Suprapubic skin (tissue), 4 donors: Measurements from ENCODE around the gene IQCE. TPM values are rescaled to one million over a fixed set of nuclear protein-coding genes. Genes with fewer than 3 reads are reported as not detected.

Source experiments
- DNase-seq, 2 donors: peaks; one replicate each; pipeline ENCODE4 v3.0.0-alpha.2; 2019; ENCODE audit warnings: low spot score in 2 of 2
- H3K27ac ChIP-seq: fragments of 200-600 bp; sonication (generic); one replicate; pipeline ENCODE4 v1.5.1; 2019
- H3K27me3 ChIP-seq: fragments of 200-600 bp; sonication (generic); one replicate; pipeline ENCODE4 v1.5.1; 2019
- H3K36me3 ChIP-seq: fragments of 200-600 bp; sonication (generic); one replicate; pipeline ENCODE4 v1.5.1; 2019
- H3K4me1 ChIP-seq: fragments of 200-600 bp; sonication (generic); one replicate; pipeline ENCODE4 v1.5.1; 2019
- H3K4me3 ChIP-seq: fragments of 200-600 bp; sonication (generic); one replicate; pipeline ENCODE4 v1.5.1; 2019; ENCODE audit warnings: mild to moderate bottlenecking
- H3K9me3 ChIP-seq: fragments of 200-600 bp; sonication (generic); one replicate; pipeline ENCODE4 v1.5.1; 2019
- EP300 ChIP-seq: sonication (generic); formaldehyde crosslinking; IDR thresholded peaks from one replicate; pipeline ENCODE4 v1.6.1; 2017; ENCODE audit warnings: antibody characterized with exemption
- POLR2A ChIP-seq, 2 donors: fragments of 450-650 bp; IDR thresholded peaks; one replicate each; pipeline ENCODE4 v1.6.1; 2017; ENCODE audit warnings: antibody characterized with exemption in 2 of 2, mild to moderate bottlenecking in 2 of 2, moderate library complexity in 2 of 2
- POLR2AphosphoS5 ChIP-seq, 3 donors: sonication (generic); formaldehyde crosslinking; IDR thresholded peaks; one replicate each; pipeline ENCODE4 v1.6.1; 2017; ENCODE audit warnings: antibody characterized with exemption in 3 of 3
- WGBS: methylation state at CpG from one replicate; pipeline ENCODE4 v1.1.5; 2018; 5-methylcytosine and 5-hydroxymethylcytosine counted together
- total RNA-seq, 4 donors: library from RNA; depleted of rRNA; stranded (reverse); fragments of >200 nt; gene quantifications; one replicate each; pipeline ENCODE4 v1.1.0, GENCODE V29; 2016
- TF ChIP-seq, protein P1 (sequence below), 2 donors: fragments of 200-600 bp in 1 of 2; fragments of 450-650 bp in 1 of 2; sonication (generic) in 1 of 2; IDR thresholded peaks; one replicate each; pipeline ENCODE4 v1.5.1; 2016 to 2019; ENCODE audit warnings: antibody characterized with exemption in 2 of 2, mild to moderate bottlenecking in 1 of 2, moderate library complexity in 1 of 2

IQCE gene
- total RNA-seq, 4 donors from 2014 or later: 10.1 to 18.8 (median 15.7) TPM

GRCh38 chr7:2638224-2638991 is 79.6 kb downstream of the IQCE start:
- TF ChIP-seq, protein P1, sequence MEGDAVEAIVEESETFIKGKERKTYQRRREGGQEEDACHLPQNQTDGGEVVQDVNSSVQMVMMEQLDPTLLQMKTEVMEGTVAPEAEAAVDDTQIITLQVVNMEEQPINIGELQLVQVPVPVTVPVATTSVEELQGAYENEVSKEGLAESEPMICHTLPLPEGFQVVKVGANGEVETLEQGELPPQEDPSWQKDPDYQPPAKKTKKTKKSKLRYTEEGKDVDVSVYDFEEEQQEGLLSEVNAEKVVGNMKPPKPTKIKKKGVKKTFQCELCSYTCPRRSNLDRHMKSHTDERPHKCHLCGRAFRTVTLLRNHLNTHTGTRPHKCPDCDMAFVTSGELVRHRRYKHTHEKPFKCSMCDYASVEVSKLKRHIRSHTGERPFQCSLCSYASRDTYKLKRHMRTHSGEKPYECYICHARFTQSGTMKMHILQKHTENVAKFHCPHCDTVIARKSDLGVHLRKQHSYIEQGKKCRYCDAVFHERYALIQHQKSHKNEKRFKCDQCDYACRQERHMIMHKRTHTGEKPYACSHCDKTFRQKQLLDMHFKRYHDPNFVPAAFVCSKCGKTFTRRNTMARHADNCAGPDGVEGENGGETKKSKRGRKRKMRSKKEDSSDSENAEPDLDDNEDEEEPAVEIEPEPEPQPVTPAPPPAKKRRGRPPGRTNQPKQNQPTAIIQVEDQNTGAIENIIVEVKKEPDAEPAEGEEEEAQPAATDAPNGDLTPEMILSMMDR (IDR thresholded peaks at IDR 0.05): no peak
- TF ChIP-seq EP300 (no peak), POLR2A (IDR thresholded peaks at IDR 0.05) (no peak), POLR2AphosphoS5 (IDR thresholded peaks at IDR 0.05) (no peak)
- Histone ChIP-seq H3K27ac (peak overlapping the region; percentile 55), H3K9me3 (no peaks in the 10 kb centered on the region), H3K4me1 (peaks cover 86% of the 10 kb centered on the region), H3K36me3 (no peaks in the 10 kb centered on the region), H3K4me3 (no peak overlapping the region), H3K27me3 (no peaks in the 10 kb centered on the region)
- DNase-seq: no peak
- 42% methylated on average over 25 of the region's 34 CpGs for WGBS

- Histone ChIP-seq H3K36me3 (no peaks in the 10 kb centered on the region), H3K27ac (no peak overlapping the region), H3K4me3 (no peak overlapping the region), H3K4me1 (peaks cover 79% of the 10 kb centered on the region), H3K27me3 (no peaks in the 10 kb centered on the region), H3K9me3 (no peaks in the 10 kb centered on the region)
- 77% methylated on average over 12 of the region's 24 CpGs for WGBS
- no peak for DNase-seq
- TF ChIP-seq POLR2AphosphoS5 (IDR thresholded peaks at IDR 0.05) (no peak), POLR2A (IDR thresholded peaks at IDR 0.05) (no peak), EP300 (no peak)
- TF ChIP-seq, protein P1 (IDR thresholded peaks at IDR 0.05): no peak
Measured at GRCh38 chr7:2639181-2639681, 80.5 kb downstream of the IQCE start.

DNA sequence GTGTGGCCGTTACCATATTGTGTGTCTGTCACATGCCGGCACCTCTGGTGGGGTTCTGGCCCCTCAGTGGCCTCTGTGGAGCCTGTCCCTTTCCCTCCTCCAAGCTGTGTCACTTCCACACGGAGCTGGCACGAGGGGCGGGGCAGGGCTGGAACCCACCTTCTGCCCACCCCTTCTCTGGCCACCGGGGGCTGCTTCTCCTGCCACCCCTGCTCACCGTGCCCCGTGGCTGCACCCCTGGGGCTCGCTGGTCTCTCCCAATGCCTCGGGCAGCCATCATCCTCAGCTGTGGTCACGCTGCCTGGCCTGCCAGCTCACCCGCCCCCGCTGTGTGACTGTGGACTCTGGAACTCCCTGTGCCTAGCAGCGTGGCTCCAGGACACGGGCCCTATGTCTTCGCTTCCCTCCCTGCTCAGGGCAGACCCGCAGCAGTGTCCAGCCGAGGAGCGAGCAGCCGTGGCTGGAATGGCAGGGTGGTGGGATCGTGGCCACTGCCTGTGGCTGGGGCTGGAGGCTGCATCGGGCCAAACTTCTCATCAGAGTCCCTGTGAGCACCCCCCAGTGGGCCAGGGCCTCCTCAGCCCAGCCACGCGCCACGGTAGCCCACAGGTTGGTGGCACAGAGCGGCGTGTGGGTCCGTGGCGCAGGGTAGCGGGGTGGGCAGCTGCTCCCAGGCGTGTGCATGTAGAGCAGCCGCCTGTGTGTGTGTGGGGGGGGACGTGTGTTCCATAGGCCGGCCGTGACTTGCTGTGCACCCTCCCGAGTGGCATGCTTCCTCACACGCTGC is 81.1 kb downstream of the IQCE start:
- Histone ChIP-seq H3K9me3 (no peaks in the 10 kb centered on the region), H3K4me1 (peaks cover 78% of the 10 kb centered on the region), H3K27me3 (no peaks in the 10 kb centered on the region), H3K4me3 (no peak overlapping the region), H3K27ac (no peak overlapping the region), H3K36me3 (no peaks in the 10 kb centered on the region)
- TF ChIP-seq, protein P1 (IDR thresholded peaks at IDR 0.05): no peak
- TF ChIP-seq EP300: no peak
- TF ChIP-seq POLR2AphosphoS5 (IDR thresholded peaks at IDR 0.05): no peak
- no peak for TF ChIP-seq POLR2A (IDR thresholded peaks at IDR 0.05)
- DNase-seq: no peak
- 84% methylated on average over 12 of the region's 37 CpGs for WGBS

- TF ChIP-seq, protein P1 (IDR thresholded peaks at IDR 0.05): no peak
- TF ChIP-seq EP300 (no peak), POLR2AphosphoS5 (IDR thresholded peaks at IDR 0.05) (no peak), POLR2A (IDR thresholded peaks at IDR 0.05) (no peak)
- no peak for DNase-seq
- no peak overlapping the region for H3K4me3 ChIP-seq
- H3K27me3 ChIP-seq: no peaks in the 10 kb centered on the region
- no peak overlapping the region for H3K27ac ChIP-seq
- H3K9me3 ChIP-seq: no peaks in the 10 kb centered on the region
- WGBS: no CpG with 5 or more reads among the region's 12 CpGs
- peaks cover 78% of the 10 kb centered on the region for H3K4me1 ChIP-seq
- no peaks in the 10 kb centered on the region for H3K36me3 ChIP-seq
Measured at GRCh38 chr7:2640482-2640830, 81.7 kb downstream of the IQCE start.

DNA sequence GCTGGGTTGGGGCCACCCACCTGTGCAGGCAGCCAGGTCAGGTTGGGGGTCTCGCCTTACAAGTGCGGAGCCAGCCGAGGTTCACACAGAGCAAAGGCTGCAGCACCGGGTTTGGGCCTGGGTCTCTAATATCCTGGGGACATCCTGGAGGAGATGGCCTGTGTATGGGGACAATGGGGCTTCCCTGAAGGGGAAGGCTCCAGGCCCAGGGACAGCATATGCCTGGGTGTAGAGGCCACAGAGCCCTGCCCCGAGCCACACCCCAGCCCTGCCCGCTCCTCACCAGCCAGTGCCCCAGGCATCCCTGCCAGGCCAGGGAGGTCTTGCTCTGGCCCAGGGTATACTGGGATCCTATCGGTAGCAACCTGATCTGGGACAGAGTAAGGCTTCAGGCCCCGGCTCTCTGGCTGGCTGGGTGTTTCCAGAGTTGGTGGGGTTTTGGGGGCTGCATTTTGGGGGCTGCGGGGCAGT is 82.1 kb downstream of the IQCE start:
- no peaks in the 10 kb centered on the region for H3K9me3 ChIP-seq
- no peaks in the 10 kb centered on the region for H3K36me3 ChIP-seq
- peaks cover 75% of the 10 kb centered on the region for H3K4me1 ChIP-seq
- no CpG with 5 or more reads among the region's 9 CpGs for WGBS
- no peak for DNase-seq
- TF ChIP-seq POLR2AphosphoS5 (IDR thresholded peaks at IDR 0.05): no peak
- no peak for TF ChIP-seq EP300
- TF ChIP-seq, protein P1 (IDR thresholded peaks at IDR 0.05): no peak
- TF ChIP-seq POLR2A (IDR thresholded peaks at IDR 0.05): no peak
- peak overlapping the region; percentile 55 for H3K27ac ChIP-seq
- H3K4me3 ChIP-seq: peak overlapping the region; percentile 13
- no peaks in the 10 kb centered on the region for H3K27me3 ChIP-seq
